ENCODE measurements around the gene ATOX1.

ATOX1 gene

GRCh38 chr5:151751593-151751992 is 6.8 kb downstream of the ATOX1 start:
- H3K4me3 ChIP-seq (ENCODE audit: low read depth, low read length) = no peak overlapping the region
- DNase-seq (ENCODE audit: low read depth) = no peak
- TF ChIP-seq, protein P1, sequence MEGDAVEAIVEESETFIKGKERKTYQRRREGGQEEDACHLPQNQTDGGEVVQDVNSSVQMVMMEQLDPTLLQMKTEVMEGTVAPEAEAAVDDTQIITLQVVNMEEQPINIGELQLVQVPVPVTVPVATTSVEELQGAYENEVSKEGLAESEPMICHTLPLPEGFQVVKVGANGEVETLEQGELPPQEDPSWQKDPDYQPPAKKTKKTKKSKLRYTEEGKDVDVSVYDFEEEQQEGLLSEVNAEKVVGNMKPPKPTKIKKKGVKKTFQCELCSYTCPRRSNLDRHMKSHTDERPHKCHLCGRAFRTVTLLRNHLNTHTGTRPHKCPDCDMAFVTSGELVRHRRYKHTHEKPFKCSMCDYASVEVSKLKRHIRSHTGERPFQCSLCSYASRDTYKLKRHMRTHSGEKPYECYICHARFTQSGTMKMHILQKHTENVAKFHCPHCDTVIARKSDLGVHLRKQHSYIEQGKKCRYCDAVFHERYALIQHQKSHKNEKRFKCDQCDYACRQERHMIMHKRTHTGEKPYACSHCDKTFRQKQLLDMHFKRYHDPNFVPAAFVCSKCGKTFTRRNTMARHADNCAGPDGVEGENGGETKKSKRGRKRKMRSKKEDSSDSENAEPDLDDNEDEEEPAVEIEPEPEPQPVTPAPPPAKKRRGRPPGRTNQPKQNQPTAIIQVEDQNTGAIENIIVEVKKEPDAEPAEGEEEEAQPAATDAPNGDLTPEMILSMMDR (IDR thresholded peaks at IDR 0.05; ENCODE audit: insufficient read depth, low read depth, low read length, missing control alignments) = no peak

- DNase-seq (ENCODE audit: low read depth) = no peak
- no peak overlapping the region for H3K4me3 ChIP-seq (ENCODE audit: low read depth, low read length)
- TF ChIP-seq, protein P1 (IDR thresholded peaks at IDR 0.05; ENCODE audit: insufficient read depth, low read depth, low read length, missing control alignments) = no peak
Observed at GRCh38 chr5:151751091-151751490, 7.3 kb downstream of the ATOX1 start.

DNA sequence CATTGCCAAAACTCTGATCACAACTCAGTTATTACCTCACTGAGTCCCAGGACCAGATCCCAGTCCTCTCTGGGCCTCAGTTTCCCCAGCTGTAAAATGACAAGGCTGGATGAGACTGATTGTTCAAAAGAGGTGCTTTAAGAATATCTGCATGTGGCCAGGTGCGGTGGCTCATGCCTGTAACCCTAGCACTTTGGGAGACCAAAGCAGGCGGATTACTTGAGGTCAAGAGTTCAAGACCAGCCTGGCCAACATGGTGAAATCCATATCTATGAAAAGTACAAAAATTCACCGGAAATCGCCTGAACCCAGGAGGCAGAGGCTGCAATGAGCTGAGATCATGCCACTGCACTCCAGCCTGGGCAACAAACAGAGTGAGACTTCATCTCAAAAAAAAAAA is 8.3 kb downstream of the ATOX1 start:
- DNase-seq (ENCODE audit: low read depth) = peak; percentile 21
- TF ChIP-seq, protein P1 (IDR thresholded peaks at IDR 0.05; ENCODE audit: insufficient read depth, low read depth, low read length, missing control alignments) = no peak
- peak overlapping the region; percentile 31 for H3K4me3 ChIP-seq (ENCODE audit: low read depth, low read length)

DNA sequence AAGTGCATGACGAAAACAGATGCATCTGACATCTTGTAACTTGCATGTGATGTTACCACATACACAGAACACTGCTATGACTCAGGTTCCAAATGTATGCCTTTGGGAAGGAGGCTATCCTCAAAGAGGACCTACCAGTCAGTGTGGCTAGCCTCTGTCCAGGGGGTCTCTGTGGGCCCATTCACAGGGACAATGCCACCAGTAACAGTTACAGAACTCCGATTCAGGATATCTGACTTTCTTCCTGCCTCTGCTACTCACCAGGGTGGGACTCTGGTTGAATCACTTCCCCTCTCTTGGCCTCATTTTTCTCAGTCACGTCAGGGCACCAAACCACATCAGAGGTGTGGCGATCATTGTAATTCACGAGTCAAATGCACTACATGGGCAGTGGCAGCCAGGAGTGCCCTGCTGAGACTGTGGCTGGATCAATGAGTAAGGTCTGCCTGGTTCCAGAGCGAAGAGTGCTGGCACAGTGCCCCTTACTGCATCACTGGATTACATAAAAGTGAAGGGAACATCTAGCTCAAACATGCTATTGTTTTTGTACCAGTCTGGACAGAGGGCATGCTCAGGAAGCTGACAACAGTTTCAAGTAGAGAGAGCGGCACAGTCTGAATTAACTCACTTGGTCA is 13.2 kb downstream of the ATOX1 start:
- TF ChIP-seq, protein P1 (IDR thresholded peaks at IDR 0.05; ENCODE audit: insufficient read depth, low read depth, low read length, missing control alignments) = no peak
- no peak overlapping the region for H3K4me3 ChIP-seq (ENCODE audit: low read depth, low read length)
- peak; percentile 73 for DNase-seq (ENCODE audit: low read depth)

DNA sequence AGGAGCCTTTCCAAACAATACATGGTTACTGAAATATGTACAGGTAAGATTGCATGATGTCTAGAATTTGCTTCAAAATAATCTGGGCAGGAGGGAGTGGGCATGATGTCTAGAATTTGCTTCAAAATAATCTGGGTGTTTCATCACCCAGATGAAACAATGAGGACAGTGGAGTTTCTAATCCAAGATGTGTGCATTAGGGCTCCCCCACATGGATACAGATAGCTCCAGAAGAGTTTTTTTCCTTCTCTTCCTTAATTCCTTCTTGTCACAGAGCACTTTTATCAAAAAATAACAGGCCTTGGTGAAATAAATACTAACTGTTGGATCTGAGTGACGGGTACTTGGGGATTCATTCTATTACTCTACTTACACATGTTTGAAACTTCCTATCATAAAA is 14.9 kb downstream of the ATOX1 start:
- TF ChIP-seq, protein P1 (IDR thresholded peaks at IDR 0.05; ENCODE audit: insufficient read depth, low read depth, low read length, missing control alignments) = no peak
- DNase-seq (ENCODE audit: low read depth) = no peak
- no peak overlapping the region for H3K4me3 ChIP-seq (ENCODE audit: low read depth, low read length)

GRCh38 chr5:151742870-151743294 is 15.5 kb downstream of the ATOX1 start:
- TF ChIP-seq, protein P1 (IDR thresholded peaks at IDR 0.05; ENCODE audit: insufficient read depth, low read depth, low read length, missing control alignments) = peak; percentile 56
- H3K4me3 ChIP-seq (ENCODE audit: low read depth, low read length) = no peak overlapping the region
- DNase-seq (ENCODE audit: low read depth) = peak; percentile 52

Data from GM12865 (cell line).